Subcutaneous preadipocyte (primary cell): Measurements from ENCODE around the gene ENG. TPM values are rescaled to one million over a fixed set of nuclear protein-coding genes. Genes with fewer than 3 reads are reported as not detected.
A peak's percentile ranks its signal among the peaks of the same experiment; 100 is the strongest.

ENCODE experiments used
- small RNA-seq: library from RNA; depleted of rRNA; stranded (forward); fragments of <200 nt; gene quantifications from one replicate; pipeline ENCODE3, GENCODE V24; 2012
- total RNA-seq: library from RNA; depleted of rRNA; stranded (reverse); fragments of >200 nt; gene quantifications from 2 replicates; pipeline ENCODE4 v1.2.3, GENCODE V29; 2012

Gene ENG
- 31.6 and 40.7 TPM in 2 replicates for total RNA-seq

DNA sequence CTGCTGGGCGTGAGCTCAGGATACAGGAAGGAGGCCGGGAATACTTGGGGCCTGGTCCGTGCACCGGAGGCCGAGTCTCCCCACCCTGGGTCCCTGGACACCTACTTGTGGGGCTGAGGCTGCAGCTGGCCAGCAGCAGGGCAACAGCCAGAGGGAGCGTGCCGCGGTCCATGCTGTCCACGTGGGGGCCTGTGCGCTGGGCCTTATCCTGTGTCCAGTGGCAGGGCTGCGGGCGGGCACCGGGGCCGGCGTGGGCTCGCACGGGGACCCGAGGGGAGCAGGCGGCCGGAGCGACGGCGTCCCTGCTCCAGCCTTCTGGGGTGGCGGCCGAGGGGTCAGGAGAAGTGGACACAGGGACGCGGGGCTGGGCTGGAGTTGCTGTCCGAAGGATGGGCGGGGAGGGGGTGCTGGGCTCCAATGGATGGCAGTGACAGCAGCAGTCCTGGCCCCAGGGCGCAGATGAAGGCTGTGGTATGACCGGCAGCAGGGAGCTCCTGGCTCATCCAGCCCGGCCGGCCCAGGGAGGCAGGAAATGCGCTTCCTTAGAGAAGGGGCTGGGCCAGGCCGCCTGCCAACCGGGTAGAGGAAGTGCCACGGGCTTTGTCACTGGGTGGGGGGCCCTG lies at the start of gene ENG:
Gene ENG (minus strand): TSS at position 475 of the 623 bp plus-strand sequence. CDS start 303 bp downstream, at position 172.

DNA sequence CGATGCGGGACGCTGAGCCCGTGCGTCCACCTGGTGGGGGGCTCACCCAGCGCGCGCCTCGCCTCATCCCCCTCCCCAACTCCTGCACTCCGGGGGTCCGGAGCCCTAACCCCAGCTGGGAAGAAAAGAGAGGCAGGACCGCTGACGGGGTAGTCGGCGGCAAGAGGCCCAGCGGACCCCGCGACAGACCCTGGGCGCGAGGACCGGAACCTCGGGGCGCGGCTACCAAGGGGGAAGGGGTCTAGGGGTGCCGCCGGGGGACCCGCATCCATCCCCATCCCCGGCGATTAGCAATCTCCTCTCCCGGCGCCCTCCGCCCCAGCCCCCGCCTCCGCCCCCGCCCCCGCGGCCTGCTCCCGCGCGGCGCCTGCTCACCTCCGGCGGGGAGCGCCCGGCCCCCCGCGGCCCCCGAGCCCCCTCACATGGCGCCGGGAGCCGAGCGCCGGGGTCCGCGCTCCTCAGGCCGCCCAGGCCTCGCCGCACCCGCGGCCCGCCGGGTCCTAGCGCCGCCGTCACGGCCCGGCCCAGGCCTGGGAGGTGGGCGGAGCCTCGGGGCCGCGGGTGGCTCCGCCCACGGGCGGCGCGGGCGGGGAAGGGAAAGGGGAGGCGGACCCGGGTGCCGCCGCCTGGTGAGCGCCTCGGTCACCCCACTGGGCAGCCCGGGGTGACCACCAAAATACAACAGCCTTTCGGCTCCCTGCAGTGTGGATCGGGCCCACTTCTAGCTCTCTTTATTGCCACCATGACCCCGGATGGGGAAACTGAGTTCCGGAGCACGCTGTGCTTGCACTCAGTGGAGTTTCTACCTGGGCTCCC lies 44.9 kb upstream of the ENG start, which contains the start of gene ST6GALNAC6:
Gene ST6GALNAC6 (minus strand): TSS at position 476 of the 816 bp plus-strand sequence. CDS start 1,622 bp downstream, outside the sequence.

DNA sequence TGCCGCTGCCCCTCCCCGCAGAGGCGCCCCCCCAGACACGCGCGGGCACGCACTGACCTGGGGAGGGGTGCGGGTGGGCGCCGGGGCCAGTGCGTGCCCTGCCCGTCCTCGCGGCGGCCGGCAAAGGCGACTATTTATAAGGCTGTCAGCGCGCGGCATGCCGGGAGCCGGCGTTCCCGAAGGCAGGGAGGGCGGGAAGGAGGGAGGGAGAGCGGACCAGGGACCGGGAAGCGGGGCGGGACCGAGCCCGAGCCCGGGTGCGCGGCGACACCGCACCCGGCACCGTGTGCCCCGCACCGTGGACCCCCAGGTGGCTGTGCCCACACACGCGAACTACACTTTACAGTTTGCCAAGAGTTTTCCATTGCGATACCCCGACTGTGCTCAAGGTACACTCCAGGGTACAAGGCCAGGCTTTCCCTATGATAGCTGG lies 23.1 kb upstream of the ENG start, which contains the start of gene AK1:
Gene AK1 (minus strand): TSS at position 110 of the 433 bp plus-strand sequence. CDS start 3,058 bp downstream, outside the sequence.

DNA sequence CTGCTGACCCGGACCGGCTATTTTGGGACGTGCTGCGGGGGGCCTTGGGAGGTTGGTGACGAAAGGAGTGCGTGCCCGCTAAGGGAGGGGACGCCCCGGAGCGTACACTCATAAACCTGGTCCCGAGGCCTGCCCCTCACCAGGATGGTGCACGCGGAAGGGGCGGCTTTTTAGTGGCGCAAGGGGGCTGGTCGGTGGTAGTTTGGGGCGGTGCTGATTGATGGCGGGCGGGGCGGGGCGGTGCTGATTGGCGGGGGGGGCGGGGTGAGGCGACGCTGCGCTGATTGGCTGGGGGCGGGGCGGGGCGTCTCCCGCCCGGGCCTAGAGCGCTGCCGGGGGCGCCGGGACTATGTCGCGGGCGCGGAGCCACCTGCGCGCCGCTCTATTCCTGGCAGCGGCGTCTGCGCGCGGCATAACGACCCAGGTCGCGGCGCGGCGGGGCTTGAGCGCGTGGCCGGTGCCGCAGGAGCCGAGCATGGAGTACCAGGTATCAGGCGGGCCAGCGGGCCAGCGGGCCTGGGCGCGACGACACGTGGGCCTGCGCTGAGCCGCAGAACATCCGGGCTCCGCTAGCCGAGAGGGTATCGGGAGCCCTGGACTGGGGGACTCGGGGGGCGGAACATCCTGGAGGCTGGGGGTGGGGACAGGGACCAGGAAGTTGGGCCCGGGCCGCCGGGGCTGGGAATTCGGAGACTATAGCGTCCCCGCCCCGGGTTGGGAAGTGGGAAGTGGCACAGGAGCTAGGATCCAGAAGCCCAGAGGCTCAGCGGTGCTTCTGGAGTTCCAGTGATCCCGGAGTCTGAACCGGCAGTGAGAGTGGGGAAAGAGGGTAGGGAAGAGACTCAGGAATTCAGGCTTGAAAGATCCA lies 51.6 kb downstream of the ENG start, which contains the start of gene FPGS:
Gene FPGS (plus strand): TSS at position 307 of the 868 bp plus-strand sequence. CDS start 43 bp downstream, at position 350.

DNA sequence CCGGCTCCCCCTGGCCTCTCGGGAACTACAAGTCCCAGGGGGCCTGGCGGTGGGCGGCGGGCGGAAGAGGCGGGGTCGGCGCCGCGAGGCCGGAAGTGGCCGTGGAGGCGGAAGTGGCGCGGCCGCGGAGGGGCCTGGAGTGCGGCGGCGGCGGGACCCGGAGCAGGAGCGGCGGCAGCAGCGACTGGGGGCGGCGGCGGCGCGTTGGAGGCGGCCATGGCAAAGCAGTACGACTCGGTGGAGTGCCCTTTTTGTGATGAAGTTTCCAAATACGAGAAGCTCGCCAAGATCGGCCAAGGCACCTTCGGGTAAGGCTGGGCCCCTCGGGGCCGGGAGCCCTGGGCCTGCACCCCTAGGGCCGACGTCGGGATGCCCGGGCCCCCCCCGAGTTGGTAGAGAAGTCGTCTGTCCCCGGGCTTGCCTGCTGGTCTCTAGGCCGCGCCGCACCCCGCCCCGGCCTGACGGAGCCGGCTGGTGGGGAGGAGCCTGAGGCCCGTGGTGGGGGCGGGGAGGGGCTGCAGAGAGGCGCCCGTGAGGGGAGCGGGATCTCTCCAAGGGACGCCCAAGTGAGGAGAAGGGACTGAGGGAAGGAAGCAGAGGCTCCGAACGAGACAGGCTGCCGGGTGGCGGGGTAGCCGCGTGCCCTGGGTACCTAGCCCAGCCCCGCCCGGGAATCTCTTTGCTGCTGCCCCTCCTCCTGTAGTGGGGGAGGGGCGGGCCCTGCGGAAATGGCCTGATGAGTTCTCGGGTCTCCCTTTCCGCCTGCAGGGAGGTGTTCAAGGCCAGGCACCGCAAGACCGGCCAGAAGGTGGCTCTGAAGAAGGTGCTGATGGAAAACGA lies 68.3 kb downstream of the ENG start, which contains the start of gene CDK9:
Gene CDK9 (plus strand): TSS at position 102 of the 840 bp plus-strand sequence. CDS start 115 bp downstream, at position 217.

DNA sequence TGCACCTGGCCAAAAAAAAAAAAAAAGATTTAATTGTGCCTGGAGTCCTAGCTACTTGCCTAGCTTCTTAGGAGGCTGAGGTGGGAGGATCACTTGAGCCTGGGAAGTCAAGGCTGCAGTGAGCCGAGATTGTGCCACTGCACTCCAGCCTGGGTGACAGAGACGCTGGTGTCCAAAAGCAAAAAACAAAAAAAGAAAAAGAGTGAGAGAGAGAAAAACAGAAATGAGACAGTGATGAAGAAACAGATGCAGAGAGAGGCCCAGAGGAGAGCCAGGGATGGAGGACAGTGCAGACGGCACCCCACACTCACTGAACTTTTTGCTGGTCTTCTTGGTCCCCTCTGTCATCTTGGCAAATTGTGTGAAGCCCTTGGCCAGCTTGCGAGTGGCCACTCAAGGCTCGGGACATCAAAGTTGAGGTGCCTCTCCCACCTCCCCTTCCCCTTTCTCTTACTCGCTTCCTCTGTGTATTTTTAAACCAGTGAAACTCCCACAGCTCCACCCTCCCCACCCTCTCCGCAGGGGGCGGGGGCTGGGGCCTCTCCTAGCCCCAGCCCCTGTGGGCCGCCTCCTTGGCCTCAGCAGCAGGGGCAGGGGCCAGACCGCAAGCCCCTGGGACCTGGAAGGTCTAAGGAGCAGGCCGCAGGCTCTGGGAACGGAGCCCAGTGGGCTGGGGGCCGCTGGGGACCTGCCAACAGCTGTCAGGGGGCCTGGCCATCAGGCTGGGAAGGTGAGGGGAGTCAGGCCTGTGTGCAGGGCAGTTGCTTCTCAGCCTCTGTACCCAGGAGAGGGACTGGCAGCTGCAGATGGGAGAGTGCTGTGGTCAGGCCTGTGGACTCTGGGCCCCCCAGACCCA lies 76.0 kb downstream of the ENG start, which contains the start of gene SH2D3C:
Gene SH2D3C (minus strand): TSS at position 387 of the 856 bp plus-strand sequence. CDS start 39 bp downstream, at position 348.

Small RNAs within 50 kb of the gene (small RNA-seq; reads per million reads assigned to genes)
- gene MIR4672 (0.66 reads per million, percentile 41 among the genes with 10 or more reads in this experiment), gene RF00019 (not detected), gene RNA5SP296 (not detected)

Other genes starting within 250 kb of the ENG start
- gene STXBP1, start 242.4 kb downstream of the ENG start, total RNA-seq, result 14.3 and 19.7 TPM in 2 replicates
- not detected in 2 replicates for gene CFAP157, start 147.7 kb downstream of the ENG start, total RNA-seq
- gene PTRH1, start 139.0 kb downstream of the ENG start, total RNA-seq, result 22.7 and 25.0 TPM in 2 replicates
- gene TTC16, start 138.6 kb downstream of the ENG start, total RNA-seq, result under 0.01 and 0.20 TPM in 2 replicates
- gene TOR2A, start 119.4 kb downstream of the ENG start, total RNA-seq, result 5.1 and 6.2 TPM in 2 replicates
- 0.37 TPM in 1 of 2 replicates, not detected in the other for gene SH2D3C, start 76.0 kb downstream of the ENG start, total RNA-seq
- 42.8 and 43.0 TPM in 2 replicates for gene CDK9, start 68.6 kb downstream of the ENG start, total RNA-seq
- 96.0 and 102 TPM in 2 replicates for gene FPGS, start 51.8 kb downstream of the ENG start, total RNA-seq
- 35.4 and 38.9 TPM in 2 replicates for gene AK1, start 23.0 kb upstream of the ENG start, total RNA-seq
- gene ST6GALNAC6, start 44.9 kb upstream of the ENG start, total RNA-seq, result 41.8 and 44.1 TPM in 2 replicates
- 69.1 and 74.1 TPM in 2 replicates for gene ST6GALNAC4, start 62.4 kb upstream of the ENG start, total RNA-seq
- 2.5 and 5.5 TPM in 2 replicates for gene PIP5KL1, start 76.1 kb upstream of the ENG start, total RNA-seq
- gene DPM2, start 83.2 kb upstream of the ENG start, total RNA-seq, result 18.7 and 18.8 TPM in 2 replicates
- 10.8 and 13.6 TPM in 2 replicates for gene EEIG1, start 126.3 kb upstream of the ENG start, total RNA-seq
- 7.3 and 8.2 TPM in 2 replicates for gene NAIF1, start 212.7 kb upstream of the ENG start, total RNA-seq
- 12.9 and 17.4 TPM in 2 replicates for gene SLC25A25, start 213.6 kb upstream of the ENG start, total RNA-seq